ENCODE measurements around the gene TEN1.

The TEN1 gene

DNA sequence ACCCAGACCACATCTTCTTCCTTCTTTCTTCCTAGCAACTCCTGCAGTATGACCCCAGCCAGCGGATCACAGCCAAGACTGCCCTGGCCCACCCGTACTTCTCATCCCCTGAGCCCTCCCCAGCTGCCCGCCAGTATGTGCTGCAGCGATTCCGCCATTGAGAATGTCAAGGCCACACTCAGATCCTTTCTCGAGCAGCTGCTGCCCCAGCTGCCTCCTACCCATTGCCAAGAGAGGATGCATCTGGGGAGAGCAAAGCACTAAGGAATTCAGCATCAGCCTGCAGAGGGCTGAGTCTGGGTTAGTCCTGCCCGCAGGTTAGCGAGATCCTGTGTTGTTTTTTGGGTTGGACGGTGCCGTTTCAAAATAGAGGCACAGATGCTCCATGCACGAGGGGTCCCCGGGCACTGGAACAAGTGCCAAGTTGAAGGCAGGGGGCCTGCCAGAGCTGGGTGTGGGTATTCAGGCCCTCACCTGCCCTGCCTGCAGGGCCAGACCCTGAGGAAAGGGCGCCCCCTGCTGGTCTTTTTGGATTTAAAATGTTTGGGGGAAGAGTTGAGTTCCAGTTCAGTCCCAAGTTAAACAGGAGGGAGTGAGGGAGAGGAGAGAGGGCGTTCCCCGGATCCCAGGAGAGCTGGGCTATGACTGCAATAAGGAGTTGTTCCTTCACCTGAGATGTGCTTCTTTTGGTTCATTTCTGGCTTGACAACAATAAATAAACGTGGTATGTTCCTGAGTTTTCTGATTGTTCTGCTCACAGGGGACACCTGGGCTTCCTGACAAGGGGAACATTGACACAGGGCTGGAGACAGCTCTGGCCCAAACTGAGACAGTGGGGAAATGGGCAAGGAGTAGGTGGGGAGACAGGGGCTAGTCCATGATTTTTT, 26.5 kb downstream of the TEN1 start:
- peak; percentile 27 to 64 for DNase-seq (ENCODE audit: low read depth in 2 of 2)

GRCh38 chr17:76007131-76007849, 28.2 kb downstream of the TEN1 start:
- DNase-seq (ENCODE audit: low read depth in 2 of 2): no peak

DNA sequence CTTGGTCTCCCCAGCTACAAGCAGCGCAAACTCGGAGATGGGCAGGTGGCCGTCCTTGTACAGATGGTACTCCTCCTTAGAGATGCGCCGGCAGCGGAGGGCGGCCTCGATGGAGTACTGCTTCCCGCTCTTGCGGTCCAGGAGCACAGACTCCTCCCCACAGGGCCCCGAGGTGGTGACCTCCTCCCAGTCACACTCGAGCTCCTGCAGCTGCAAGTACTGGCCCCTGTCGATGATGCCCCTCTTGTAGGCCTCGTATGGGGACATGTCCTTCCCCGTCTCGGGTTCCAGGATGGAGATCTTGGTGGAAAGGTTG, 28.8 kb downstream of the TEN1 start:
- no peak for DNase-seq (ENCODE audit: low read depth in 2 of 2)

- DNase-seq (ENCODE audit: low read depth in 2 of 2): no peak
Observed at GRCh38 chr17:76008208-76008607, 29.2 kb downstream of the TEN1 start.

GRCh38 chr17:76008630-76009425, 29.8 kb downstream of the TEN1 start:
- DNase-seq (ENCODE audit: low read depth in 2 of 2): no peak

DNA sequence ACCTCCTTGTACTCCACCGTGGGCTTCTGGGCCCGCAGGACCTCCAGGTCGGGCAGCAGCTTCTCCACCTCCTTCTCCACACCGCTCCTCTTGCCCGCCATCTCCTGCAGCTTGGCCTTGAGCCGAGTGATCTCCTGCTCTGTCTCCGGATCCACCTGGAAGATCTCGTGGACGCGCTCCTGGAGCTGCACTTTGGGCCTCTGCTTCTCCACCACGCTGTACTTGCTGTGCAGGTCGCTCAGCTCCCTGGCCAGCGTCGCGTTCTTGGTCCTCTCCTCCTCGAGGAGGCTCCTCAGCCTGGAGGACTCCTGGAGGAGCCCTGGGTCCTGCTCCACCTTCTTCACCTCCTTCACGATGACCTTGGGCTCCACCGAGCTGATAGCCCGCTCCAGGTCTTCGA, 30.4 kb downstream of the TEN1 start:
- no peak for DNase-seq (ENCODE audit: low read depth in 2 of 2)

DNA sequence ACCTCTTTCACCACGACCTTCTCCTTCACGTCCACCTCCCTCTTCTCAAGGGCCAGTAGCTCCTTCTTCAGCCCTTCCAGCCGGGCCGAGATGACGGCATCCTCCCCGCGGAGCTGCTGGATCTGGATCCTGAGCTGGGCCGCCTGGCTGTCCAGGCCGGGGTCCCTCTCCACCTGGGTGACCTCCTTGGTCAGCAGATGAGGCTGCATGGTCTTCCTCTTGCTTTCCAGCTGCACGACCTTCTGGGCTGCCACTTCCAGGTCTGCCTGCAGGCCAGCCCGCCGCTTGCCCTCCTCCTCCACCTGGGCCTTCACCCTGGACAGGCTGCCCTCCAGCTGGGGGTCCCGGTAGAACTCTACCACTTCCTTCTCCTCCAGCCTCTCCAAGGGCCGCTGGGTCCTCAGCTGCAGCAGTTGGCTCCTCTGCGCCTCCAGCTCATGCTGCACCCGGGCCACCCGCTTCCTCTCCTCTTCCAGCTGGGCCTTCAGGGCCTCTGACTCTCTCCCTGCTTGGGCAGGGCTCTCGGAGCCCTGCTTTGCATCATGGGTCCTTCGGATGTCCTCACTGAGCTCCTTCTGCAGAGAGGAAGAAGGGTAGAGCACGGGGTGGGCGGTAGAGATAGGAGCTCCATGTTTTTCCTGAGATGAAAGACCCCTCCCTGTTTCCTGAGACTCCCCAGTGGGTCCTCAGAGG, 31.1 kb downstream of the TEN1 start:
- no peak for DNase-seq (ENCODE audit: low read depth in 2 of 2)

- DNase-seq (ENCODE audit: low read depth in 2 of 2): no peak
Observed at GRCh38 chr17:76011951-76012350, 32.9 kb downstream of the TEN1 start.

GRCh38 chr17:76013377-76013932, 34.4 kb downstream of the TEN1 start:
- DNase-seq (ENCODE audit: low read depth in 2 of 2): no peak

DNA sequence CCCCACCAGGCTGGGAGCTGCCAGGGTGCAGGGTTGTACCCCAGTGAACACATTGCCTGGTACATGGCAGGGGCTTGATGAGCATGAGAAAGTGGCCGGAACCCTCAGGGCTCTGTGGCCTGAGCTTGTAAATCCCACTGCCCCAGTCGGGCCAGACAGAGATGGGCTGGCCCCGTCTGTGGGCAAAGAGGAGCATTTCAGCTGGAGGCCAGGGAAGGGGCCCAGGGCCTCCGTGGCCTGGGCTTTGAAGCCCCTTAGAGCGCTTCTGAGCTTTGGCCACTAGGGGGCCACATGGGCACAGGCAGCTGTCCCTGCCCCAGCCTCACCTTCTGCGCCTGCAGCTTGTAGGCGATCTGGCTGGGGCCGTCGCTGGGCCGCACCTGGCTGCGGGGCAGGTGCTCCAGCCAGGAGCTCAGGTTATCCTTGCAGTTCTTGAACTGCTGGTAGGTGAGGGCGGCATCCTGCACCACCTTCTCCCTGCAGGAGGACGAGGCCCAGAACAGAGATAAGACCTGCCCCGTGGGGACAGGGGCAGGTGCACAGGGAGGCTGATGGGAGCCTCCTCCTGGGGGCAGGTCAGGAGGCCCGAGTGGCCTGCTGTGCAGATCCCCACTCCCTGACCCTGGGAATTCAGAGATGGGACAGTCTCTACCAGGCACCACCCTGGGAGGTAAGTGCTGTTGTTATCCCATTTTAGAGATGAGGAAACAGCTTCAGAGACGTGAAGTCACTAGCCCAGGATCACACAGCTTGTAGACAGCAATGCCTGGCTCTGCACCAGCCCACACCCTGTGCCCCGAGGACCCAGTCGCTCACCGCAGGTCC, 35.3 kb downstream of the TEN1 start:
- peak; percentile 33 to 51 for DNase-seq (ENCODE audit: low read depth in 2 of 2)

- no peak for DNase-seq (ENCODE audit: low read depth in 2 of 2)
Observed at GRCh38 chr17:76014925-76015261, 35.9 kb downstream of the TEN1 start.

GRCh38 chr17:76017481-76018339, 38.7 kb downstream of the TEN1 start:
- DNase-seq (ENCODE audit: low read depth in 2 of 2): no peak

GRCh38 chr17:76018340-76018680, 39.3 kb downstream of the TEN1 start:
- DNase-seq (ENCODE audit: low read depth in 2 of 2): no peak

DNA sequence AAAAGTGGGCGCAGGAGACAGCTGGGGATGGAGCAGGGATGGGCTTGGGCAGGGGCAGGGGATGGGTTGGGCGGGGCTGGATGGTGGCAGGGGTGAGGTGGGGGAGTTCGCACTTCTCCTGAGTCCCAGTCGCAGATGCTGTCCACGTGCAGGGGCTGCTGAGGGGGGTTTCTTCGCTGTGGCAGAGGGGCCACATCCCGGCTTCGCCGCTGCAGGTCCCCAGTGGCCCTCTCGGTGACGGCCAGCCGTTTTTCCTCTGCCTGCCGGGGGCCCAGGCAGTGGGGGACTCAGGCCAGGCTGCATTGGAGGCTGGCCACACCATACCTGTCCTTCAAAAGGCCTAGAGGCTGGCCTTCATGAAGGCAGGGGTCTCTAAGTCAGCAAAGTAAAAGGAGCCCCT, 39.8 kb downstream of the TEN1 start:
- no peak for DNase-seq (ENCODE audit: low read depth in 2 of 2)

DNA sequence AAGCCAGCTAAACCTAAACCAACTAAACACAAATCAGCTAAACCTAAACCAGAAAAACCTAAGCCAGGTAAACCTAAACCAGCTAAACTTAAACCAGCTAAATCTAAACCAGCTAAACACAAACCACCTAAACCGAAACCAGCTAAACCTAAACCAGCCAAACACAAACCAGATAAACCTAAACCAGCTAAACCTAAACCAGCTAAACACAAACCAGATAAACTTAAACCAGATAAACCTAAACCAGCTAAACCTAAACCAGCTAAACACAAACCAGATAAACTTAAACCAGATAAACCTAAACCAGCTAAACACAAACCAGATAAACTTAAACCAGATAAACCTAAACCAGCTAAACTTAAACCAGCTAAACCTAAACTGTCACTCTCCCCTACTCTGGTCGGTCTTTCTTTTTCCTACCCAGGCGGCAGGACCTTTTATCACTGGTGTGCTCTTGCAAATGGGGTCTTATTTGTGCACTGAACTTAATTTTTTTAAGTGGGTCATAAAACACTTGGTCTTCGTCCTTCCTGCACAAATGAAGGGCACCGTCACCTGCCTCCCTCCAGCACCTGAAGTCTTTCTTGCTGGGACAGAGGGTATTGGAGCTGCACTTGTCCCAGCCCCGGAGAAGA, 40.9 kb downstream of the TEN1 start:
- DNase-seq (ENCODE audit: low read depth in 2 of 2): no peak

DNA sequence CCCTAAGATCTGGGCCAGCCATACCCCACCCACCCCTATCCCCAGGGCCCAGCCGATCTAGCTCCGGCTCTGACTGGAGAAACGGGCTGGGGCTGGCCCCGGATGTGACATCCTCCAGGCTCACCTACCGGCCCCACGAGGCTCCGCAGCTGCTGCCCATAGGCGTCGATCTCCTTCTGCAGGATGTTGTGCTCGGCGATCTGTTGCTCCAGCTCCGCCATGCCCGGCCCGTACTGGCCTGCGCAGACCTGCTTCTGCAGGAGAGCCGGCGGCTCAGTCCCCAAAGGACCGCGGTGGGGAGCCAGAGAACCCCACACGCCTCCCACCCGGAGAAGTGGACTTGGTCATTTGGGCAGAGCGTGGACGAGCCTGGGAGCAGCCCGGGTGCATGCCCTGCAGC, 43.2 kb downstream of the TEN1 start:
- DNase-seq (ENCODE audit: low read depth in 2 of 2): no peak

- DNase-seq (ENCODE audit: low read depth in 2 of 2): no peak
Observed at GRCh38 chr17:76022973-76023899, 44.2 kb downstream of the TEN1 start.

- DNase-seq (ENCODE audit: low read depth in 2 of 2): no peak
Observed at GRCh38 chr17:76023900-76024237, 44.8 kb downstream of the TEN1 start.

- no peak for DNase-seq (ENCODE audit: low read depth in 2 of 2)
Observed at GRCh38 chr17:76024353-76024752, 45.3 kb downstream of the TEN1 start.
